ENCODE data around the gene HOXB8. TPM values are rescaled to one million over a fixed set of nuclear protein-coding genes. Genes with fewer than 3 reads are reported as not detected.

The HOXB8 gene
- total RNA-seq, 2 donors from 2014 or later: 0.09 to 0.97 TPM

DNA sequence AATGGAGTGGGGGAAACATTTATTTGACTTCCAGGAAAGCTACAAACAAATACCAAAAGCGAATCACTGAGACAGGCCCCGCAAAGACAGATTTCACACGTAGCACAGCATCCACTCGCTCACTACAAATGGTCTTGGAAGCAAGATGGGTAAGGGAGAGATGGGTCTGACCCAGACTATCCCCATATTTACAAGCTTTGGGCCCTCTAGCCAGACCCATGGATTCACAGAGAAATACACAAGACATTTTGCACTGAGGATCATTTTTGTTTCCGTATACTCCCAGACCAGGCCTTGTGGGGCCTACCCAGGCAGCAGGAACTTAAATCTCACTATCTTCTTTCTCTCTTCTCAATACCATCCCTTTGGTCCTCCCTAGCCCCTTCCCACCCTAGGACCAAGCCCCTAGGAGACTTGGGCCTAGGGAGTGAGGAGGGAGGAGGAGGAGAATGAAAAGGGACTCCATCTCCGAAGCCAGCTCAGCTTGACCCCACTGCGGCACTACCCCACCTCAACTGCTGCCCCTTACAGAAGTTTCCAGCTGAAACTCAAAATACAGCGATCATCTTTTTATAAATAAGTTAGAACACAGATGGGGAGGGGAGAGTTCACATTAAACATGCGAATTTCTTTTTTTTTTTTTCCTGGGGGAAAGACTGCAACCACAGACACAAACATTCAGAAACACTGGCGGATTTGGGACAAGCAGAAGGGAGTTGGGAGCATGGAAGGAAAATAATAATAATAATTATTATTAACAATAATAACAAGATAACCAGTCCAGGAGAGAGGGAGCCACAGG lies 23.6 kb downstream of the HOXB8 start:
- Histone ChIP-seq H3K4me1 (replicated peaks) (no peaks in the 10 kb centered on the region), H3K27me3 (replicated peaks; ENCODE audit: insufficient read depth) (peaks cover 34% of the 10 kb centered on the region), H3K36me3 (no peaks in the 10 kb centered on the region), H3K4me3 (no peak overlapping the region), H3K9me3 (no peaks in the 10 kb centered on the region), H3K27ac (no peak overlapping the region)
- TF ChIP-seq, protein P1, sequence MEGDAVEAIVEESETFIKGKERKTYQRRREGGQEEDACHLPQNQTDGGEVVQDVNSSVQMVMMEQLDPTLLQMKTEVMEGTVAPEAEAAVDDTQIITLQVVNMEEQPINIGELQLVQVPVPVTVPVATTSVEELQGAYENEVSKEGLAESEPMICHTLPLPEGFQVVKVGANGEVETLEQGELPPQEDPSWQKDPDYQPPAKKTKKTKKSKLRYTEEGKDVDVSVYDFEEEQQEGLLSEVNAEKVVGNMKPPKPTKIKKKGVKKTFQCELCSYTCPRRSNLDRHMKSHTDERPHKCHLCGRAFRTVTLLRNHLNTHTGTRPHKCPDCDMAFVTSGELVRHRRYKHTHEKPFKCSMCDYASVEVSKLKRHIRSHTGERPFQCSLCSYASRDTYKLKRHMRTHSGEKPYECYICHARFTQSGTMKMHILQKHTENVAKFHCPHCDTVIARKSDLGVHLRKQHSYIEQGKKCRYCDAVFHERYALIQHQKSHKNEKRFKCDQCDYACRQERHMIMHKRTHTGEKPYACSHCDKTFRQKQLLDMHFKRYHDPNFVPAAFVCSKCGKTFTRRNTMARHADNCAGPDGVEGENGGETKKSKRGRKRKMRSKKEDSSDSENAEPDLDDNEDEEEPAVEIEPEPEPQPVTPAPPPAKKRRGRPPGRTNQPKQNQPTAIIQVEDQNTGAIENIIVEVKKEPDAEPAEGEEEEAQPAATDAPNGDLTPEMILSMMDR (IDR thresholded peaks at IDR 0.05): no peak
- TF ChIP-seq POLR2A (IDR thresholded peaks at IDR 0.05) (no peak), POLR2AphosphoS5 (IDR thresholded peaks at IDR 0.05) (no peak)
- no peak for DNase-seq (ENCODE audit: low spot score)
- 89% methylated on average over 10 of the region's 10 CpGs for WGBS
- intact Hi-C loops (cut with DNase I): no loop called here

DNA sequence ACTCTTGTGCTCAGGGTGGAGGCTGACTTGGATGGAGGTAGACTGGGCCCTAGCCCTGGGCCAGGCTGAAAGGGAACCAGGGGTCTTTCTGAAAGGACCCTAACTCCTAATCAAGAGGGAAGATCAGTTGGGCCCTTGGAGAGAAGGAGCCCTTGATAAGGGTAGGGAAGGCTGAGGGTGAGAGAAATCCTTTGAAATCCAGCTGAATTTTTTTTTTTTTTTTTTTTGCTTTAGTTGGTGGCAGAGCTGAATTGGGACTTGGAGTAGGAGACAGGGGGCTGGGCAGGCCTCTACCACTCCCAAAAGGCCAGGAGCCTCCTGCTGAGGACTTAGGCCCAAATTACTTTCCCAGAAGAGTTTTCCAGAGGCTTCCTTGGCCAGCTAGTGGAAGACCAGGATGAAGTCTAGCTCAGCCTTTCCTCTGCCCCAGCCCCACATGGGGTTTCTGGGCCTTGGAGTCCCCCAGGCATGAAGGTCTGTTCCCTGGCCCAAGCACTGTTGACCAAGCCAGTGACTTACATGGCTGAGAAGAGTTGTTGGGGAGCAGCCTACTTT lies 24.4 kb downstream of the HOXB8 start:
- no peak overlapping the region for H3K4me3 ChIP-seq
- TF ChIP-seq, protein P1 (IDR thresholded peaks at IDR 0.05): no peak
- TF ChIP-seq POLR2A (IDR thresholded peaks at IDR 0.05): no peak
- TF ChIP-seq POLR2AphosphoS5 (IDR thresholded peaks at IDR 0.05): no peak
- no peaks in the 10 kb centered on the region for H3K9me3 ChIP-seq
- peaks cover 34% of the 10 kb centered on the region for H3K27me3 ChIP-seq (replicated peaks; ENCODE audit: insufficient read depth)
- no peak for DNase-seq (ENCODE audit: low spot score)
- no peaks in the 10 kb centered on the region for H3K36me3 ChIP-seq
- no peak overlapping the region for H3K27ac ChIP-seq
- intact Hi-C loops (cut with DNase I): no loop called here
- peaks cover 2% of the 10 kb centered on the region for H3K4me1 ChIP-seq (replicated peaks)

DNA sequence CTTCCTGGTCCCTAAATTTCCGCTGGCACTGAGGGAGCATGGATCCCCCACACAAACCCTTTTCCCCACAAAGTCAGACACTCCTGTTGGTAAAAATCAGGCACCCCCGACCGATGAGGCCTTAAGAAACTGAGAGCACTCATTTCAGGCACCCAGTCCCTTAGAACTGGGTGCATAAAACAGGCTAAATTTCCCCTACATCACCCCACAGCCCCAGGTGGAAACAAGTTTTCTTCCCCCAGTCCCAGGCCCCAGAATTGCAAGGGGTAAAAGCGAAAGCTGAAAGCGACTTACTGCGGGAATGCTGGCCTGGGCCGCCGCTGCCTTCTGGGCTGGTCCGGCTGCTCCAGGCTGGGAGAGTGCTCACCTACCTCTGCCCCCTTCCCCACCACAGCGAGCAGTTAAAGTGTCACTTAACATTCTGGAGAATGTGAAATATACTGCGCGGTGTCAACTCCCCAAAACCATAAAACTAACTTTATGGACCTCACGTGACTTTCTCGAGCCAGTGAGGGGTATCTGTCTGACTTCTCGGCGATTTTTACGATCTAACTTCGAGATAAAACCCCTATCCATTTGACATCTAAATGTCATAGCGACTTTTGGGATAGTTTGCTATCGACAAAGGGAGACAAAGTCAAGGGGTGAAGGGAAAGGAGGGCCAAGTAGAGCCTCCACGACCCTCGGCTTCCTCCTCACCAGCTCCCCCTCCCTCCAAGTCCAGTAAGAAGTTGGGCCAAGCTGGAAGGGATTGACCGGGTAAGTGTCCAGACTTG lies 25.1 kb downstream of the HOXB8 start, which contains the start of gene HOXB3:
Gene HOXB3, minus strand, starts transcription at position 411 of the 776 bp plus-strand sequence. CDS start 37,767 bp downstream, outside the sequence.
- 60% methylated on average over 23 of the region's 23 CpGs for WGBS
- peaks cover 34% of the 10 kb centered on the region for H3K27me3 ChIP-seq (replicated peaks; ENCODE audit: insufficient read depth)
- DNase-seq (ENCODE audit: low spot score): no peak
- no peak within 1 kb of the TSS for H3K4me3 ChIP-seq
- TF ChIP-seq POLR2A (IDR thresholded peaks at IDR 0.05): no peak
- no peak for TF ChIP-seq POLR2AphosphoS5 (IDR thresholded peaks at IDR 0.05)
- TF ChIP-seq, protein P1 (IDR thresholded peaks at IDR 0.05): no peak
- no peaks in the 10 kb centered on the region for H3K36me3 ChIP-seq
- peaks cover 4% of the 10 kb centered on the region for H3K4me1 ChIP-seq (replicated peaks)
- no peak within 1 kb of the TSS for H3K27ac ChIP-seq
- intact Hi-C loops (cut with DNase I): no loop called here
- no peaks in the 10 kb centered on the region for H3K9me3 ChIP-seq

DNA sequence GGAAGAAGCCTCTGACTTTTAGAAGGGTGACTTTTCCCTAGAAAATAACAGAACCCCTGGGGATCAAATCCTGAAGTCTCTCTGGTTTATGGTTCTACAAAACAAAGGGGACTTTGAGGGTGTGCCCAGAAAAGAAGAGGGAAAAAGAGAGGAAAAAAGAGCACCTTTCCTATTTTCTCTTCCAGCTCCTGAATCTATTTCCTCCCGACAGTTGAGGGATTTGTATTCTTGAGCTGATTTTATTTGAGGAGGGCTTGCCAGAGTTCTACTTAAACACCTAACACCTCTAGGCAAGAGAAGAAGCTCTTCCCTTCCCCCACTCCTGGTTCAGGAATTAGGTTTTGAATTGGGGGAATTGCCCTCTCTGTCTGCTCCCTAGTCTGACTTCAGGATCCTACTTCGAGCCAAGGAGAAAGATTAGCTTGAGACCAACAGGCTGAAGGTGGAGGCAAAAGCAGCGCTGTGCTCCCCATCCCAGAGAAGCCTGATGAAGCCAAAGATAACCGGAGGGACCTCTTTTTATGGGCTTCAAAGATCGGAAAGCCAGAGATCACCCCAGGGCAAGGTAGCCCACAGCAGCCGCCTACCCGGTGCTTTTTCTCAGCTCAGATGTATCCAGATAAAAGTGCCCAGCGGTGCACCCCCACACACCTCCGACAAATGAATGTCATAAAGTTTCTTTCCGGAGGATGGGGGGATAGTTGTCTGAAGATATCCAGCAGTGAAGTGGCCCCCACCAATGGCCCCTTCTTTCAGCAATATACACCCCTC lies 25.8 kb downstream of the HOXB8 start:
- 36% methylated on average over 10 of the region's 10 CpGs for WGBS
- DNase-seq (ENCODE audit: low spot score): no peak
- TF ChIP-seq POLR2A (IDR thresholded peaks at IDR 0.05) (no peak), POLR2AphosphoS5 (IDR thresholded peaks at IDR 0.05) (no peak)
- TF ChIP-seq, protein P1 (IDR thresholded peaks at IDR 0.05): no peak
- Histone ChIP-seq H3K4me3 (no peak overlapping the region), H3K4me1 (replicated peaks) (peaks cover 4% of the 10 kb centered on the region), H3K27ac (no peak overlapping the region), H3K27me3 (replicated peaks; ENCODE audit: insufficient read depth) (peaks cover 27% of the 10 kb centered on the region), H3K9me3 (no peaks in the 10 kb centered on the region), H3K36me3 (no peaks in the 10 kb centered on the region)
- intact Hi-C loops (cut with DNase I): no loop called here

Measured in prostate gland (tissue), 2 donors.